Measurements from ENCODE around the gene COL20A1. TPM values are rescaled to one million over a fixed set of nuclear protein-coding genes. Genes with fewer than 3 reads are reported as not detected.

The COL20A1 gene
- total and polyA plus RNA-seq, 2 of the 13 experiments (the other 11 are each of a cell fraction or from before 2014, with no cell fraction given), result not detected

GRCh38 chr20:63290677-63291472 lies 2.1 kb upstream of the COL20A1 start (continued):
- TF ChIP-seq SMARCE1 (IDR thresholded peaks at IDR 0.05; ENCODE audit: borderline replicate concordance) (no peak), TAF1 (CRISPR knock-in tag; IDR thresholded peaks at IDR 0.05) (no peak; the same call in 1 of the 2 replicates), GATAD1 (CRISPR knock-in tag; IDR thresholded peaks at IDR 0.05) (no peak), SIN3A (IDR thresholded peaks at IDR 0.05; ENCODE audit: borderline replicate concordance, low read depth, low read length) (no peak), ZNF335 (CRISPR knock-in tag; IDR thresholded peaks at IDR 0.05) (no peak), ZNF33B (CRISPR knock-in tag; IDR thresholded peaks at IDR 0.05) (no peak), ZFY (CRISPR knock-in tag; IDR thresholded peaks at IDR 0.05) (no peak; the same call in 1 of the 2 replicates), AKAP8 (CRISPR knock-in tag; IDR thresholded peaks at IDR 0.05) (no peak; the same call in 1 of the 2 replicates), FOXC1 (CRISPR knock-in tag; IDR thresholded peaks at IDR 0.05; ENCODE audit: borderline replicate concordance) (peak; percentile 83; the same call in 1 of the 2 replicates), ZNF383 (CRISPR knock-in tag; IDR thresholded peaks at IDR 0.05; ENCODE audit: borderline replicate concordance) (no peak; the same call in 1 of the 2 replicates), ZNF607 (CRISPR knock-in tag; IDR thresholded peaks at IDR 0.05; ENCODE audit: borderline replicate concordance) (peak; percentile 59; the same call in 1 of the 2 replicates), SOX13 (IDR thresholded peaks at IDR 0.05) (no peak), SOX13 (CRISPR knock-in tag; conservative IDR thresholded peaks at IDR 0.05 in 1 of 2, IDR thresholded peaks at IDR 0.05 in 1 of 2) (no peak; a peak in 1 of 4 replicates), KLF13 (CRISPR knock-in tag; IDR thresholded peaks at IDR 0.05) (no peak; the same call in 1 of the 2 replicates), ZNF496 (CRISPR knock-in tag; IDR thresholded peaks at IDR 0.05; ENCODE audit: insufficient replicate concordance) (no peak), SIN3B (IDR thresholded peaks at IDR 0.05; ENCODE audit: low read length) (no peak), NCOA5 (CRISPR knock-in tag; IDR thresholded peaks at IDR 0.05) (no peak), ZMAT5 (CRISPR knock-in tag; IDR thresholded peaks at IDR 0.05; ENCODE audit: borderline replicate concordance, low read depth) (no peak), HOXA9 (CRISPR knock-in tag; IDR thresholded peaks at IDR 0.05; ENCODE audit: borderline replicate concordance) (no peak), FIP1L1 (IDR thresholded peaks at IDR 0.05; ENCODE audit: borderline replicate concordance, insufficient read depth, low read depth, low read length) (no peak), ZNF616 (CRISPR knock-in tag; IDR thresholded peaks at IDR 0.05; ENCODE audit: low read depth) (no peak), NR2F6 (IDR thresholded peaks at IDR 0.05) (no peak), NR2F6 (CRISPR knock-in tag; IDR thresholded peaks at IDR 0.05) (no peak), TGIF2 (CRISPR knock-in tag; IDR thresholded peaks at IDR 0.05) (peak; percentile 69), ZFP82 (CRISPR knock-in tag; IDR thresholded peaks at IDR 0.05; ENCODE audit: borderline replicate concordance) (no peak), PHF8 (CRISPR knock-in tag; IDR thresholded peaks at IDR 0.05) (no peak), ARID5B (CRISPR knock-in tag; IDR thresholded peaks at IDR 0.05) (0 out of 2 replicates have a peak, but pooled peaks have one; percentile 12), U2AF2 (IDR thresholded peaks at IDR 0.05; ENCODE audit: low read depth, low read length) (no peak), MAF1 (CRISPR knock-in tag; IDR thresholded peaks at IDR 0.05; ENCODE audit: borderline replicate concordance) (0 out of 2 replicates have a peak, but pooled peaks have one; percentile 32)
